Endothelial cell of umbilical vein (primary cell): ENCODE data around the gene MAP3K7CL. TPM values are rescaled to one million over a fixed set of nuclear protein-coding genes. Genes with fewer than 3 reads are reported as not detected.

Source experiments
- BruUV-seq: library from RNA; stranded (reverse); fragments of 400-500 nt; replicated peaks from 2 replicates; lab custom pipeline; 2021; lab: Mats Ljungman, UMichigan
- CTCF ChIA-PET: fragments of 300-600, 350-600 bp; sonication (Branson Sonifier 250); formaldehyde crosslinking; loops from one replicate; lab custom pipeline; 2021; ENCODE audit warnings: antibody characterized with exemption, inconsistent platforms; lab: Charles Lee
- POLR2A ChIA-PET: fragments of 300-600, 350-600 bp; sonication (Branson Sonifier 250); formaldehyde crosslinking; loops from one replicate; lab custom pipeline; 2021; ENCODE audit warnings: antibody characterized with exemption, inconsistent platforms; lab: Charles Lee
- DNase-seq: peaks from one replicate; pipeline ENCODE4 v3.0.0-alpha.2; 2011; ENCODE audit warnings: low read depth, low spot score
- FAIRE-seq: peaks from 2 replicates; lab custom pipeline; 2011; peaks lifted over from hg19 to GRCh38; lab: Jason Lieb, UNC
- H2AFZ ChIP-seq: 2 replicates; pipeline ENCODE4 v1.6.0; 2012; ENCODE audit warnings: low read depth, low read length, control low read depth, inconsistent platforms
- H3K27ac ChIP-seq: 2 replicates; pipeline ENCODE4 v1.5.1; 2011; ENCODE audit warnings: low read depth, mild to moderate bottlenecking, control low read depth, low read length, moderate library complexity; ENCODE audit not compliant: insufficient read depth
- H3K27me3 ChIP-seq, 2 experiments: 2 replicates each; pipeline versions ENCODE4 v1.6.0 to v1.6.1; 2011; ENCODE audit warnings: low read length in 2 of 2, mixed read lengths in 1 of 2; ENCODE audit not compliant: control insufficient read depth in 2 of 2, insufficient read depth in 2 of 2
- H3K36me3 ChIP-seq, 2 experiments: 2 replicates in 1 of 2; 3 replicates in 1 of 2; pipeline ENCODE4 v1.5.1; 2011; ENCODE audit warnings: low read length in 2 of 2, mild to moderate bottlenecking in 1 of 2, moderate library complexity in 1 of 2; ENCODE audit not compliant: control insufficient read depth in 2 of 2, insufficient read depth in 2 of 2; ENCODE audit errors: extremely low read depth in 1 of 2
- H3K4me1 ChIP-seq: 3 replicates; pipeline ENCODE4 v1.5.1; 2011; ENCODE audit warnings: mild to moderate bottlenecking, low read length; ENCODE audit not compliant: control insufficient read depth, insufficient read depth; ENCODE audit errors: extremely low read depth
- H3K4me2 ChIP-seq: 2 replicates; pipeline ENCODE4 v1.6.1; 2011; ENCODE audit warnings: low read length, control low read depth, mixed read lengths; ENCODE audit not compliant: insufficient read depth
- H3K4me3 ChIP-seq, 3 experiments: fragments of 200-600 bp in 1 of 3; sonication (generic), shearing (Covaris generic) in 1 of 3; replicated peaks in 1 of 3; 2 replicates each; pipeline ENCODE4 v1.5.1; 2011 to 2016; ENCODE audit warnings: control low read depth in 3 of 3, low read length in 3 of 3, mild to moderate bottlenecking in 2 of 3, inconsistent platforms in 1 of 3, low read depth in 1 of 3, moderate library complexity in 1 of 3; ENCODE audit not compliant: insufficient read depth in 1 of 3
- H3K79me2 ChIP-seq: 2 replicates; pipeline ENCODE4 v1.6.0; 2012; ENCODE audit warnings: low read length, inconsistent platforms; ENCODE audit not compliant: control insufficient read depth, insufficient read depth
- H3K9ac ChIP-seq: replicated peaks from 2 replicates; pipeline ENCODE3; 2011; ENCODE audit warnings: low read length, control low read depth; ENCODE audit not compliant: insufficient read depth; ENCODE audit errors: extremely low read depth
- H3K9me1 ChIP-seq: replicated peaks from 3 replicates; pipeline ENCODE4 v1.6.0; 2011; ENCODE audit warnings: mild to moderate bottlenecking, low read length; ENCODE audit not compliant: control insufficient read depth, insufficient read depth; ENCODE audit errors: extremely low read depth
- H3K9me3 ChIP-seq: replicated peaks from 2 replicates; pipeline ENCODE4 v1.5.1; 2012; ENCODE audit warnings: low read length, inconsistent platforms; ENCODE audit not compliant: control insufficient read depth, insufficient read depth
- H4K20me1 ChIP-seq: replicated peaks from 2 replicates; pipeline ENCODE3; 2011; ENCODE audit warnings: mild to moderate bottlenecking, low read length; ENCODE audit not compliant: control insufficient read depth, insufficient read depth; ENCODE audit errors: extremely low read depth
- EZH2 ChIP-seq: IDR thresholded peaks from 2 replicates; pipeline ENCODE4 v1.6.1; 2012; ENCODE audit warnings: borderline replicate concordance, low read depth, mild to moderate bottlenecking, moderate library complexity, low read length, inconsistent platforms; ENCODE audit not compliant: severe bottlenecking
- FOS ChIP-seq: IDR thresholded peaks from 2 replicates; pipeline ENCODE4 v1.6.1; 2011; ENCODE audit warnings: mild to moderate bottlenecking, low read length, moderate library complexity, borderline replicate concordance; ENCODE audit not compliant: insufficient read depth
- GATA2 ChIP-seq: IDR thresholded peaks from 2 replicates; pipeline ENCODE4 v1.7.0; 2011; ENCODE audit warnings: low read depth, mild to moderate bottlenecking, moderate library complexity, mixed read lengths, low read length; ENCODE audit not compliant: insufficient read length, insufficient read depth
- JUN ChIP-seq: IDR thresholded peaks from 2 replicates; pipeline ENCODE4 v1.6.1; 2011; ENCODE audit warnings: borderline replicate concordance, low read depth; ENCODE audit not compliant: insufficient read length, insufficient read depth
- MYC ChIP-seq: IDR thresholded peaks from one replicate; pipeline ENCODE4 v1.6.1; 2011; ENCODE audit warnings: mild to moderate bottlenecking, low read depth, low read length
- POLR2A ChIP-seq: IDR thresholded peaks from 2 replicates; pipeline ENCODE4 v1.6.1; 2012; ENCODE audit warnings: low read depth, mild to moderate bottlenecking, control low read depth, low read length
- POLR2AphosphoS5 ChIP-seq: IDR thresholded peaks from 2 replicates; pipeline ENCODE4 v1.6.1; 2012; ENCODE audit warnings: low read depth, mild to moderate bottlenecking, control low read depth, low read length, moderate library complexity; ENCODE audit not compliant: insufficient read depth
- dilution Hi-C: fragments of 300-500 bp; cut with MboI; formaldehyde crosslinking; loops from one replicate; pipeline ENCODE4 v1.15.0; 2019; ENCODE audit warnings: low sequenced_read_pairs; ENCODE audit not compliant: extremely low pct_ligation_motif_present
- intact Hi-C: fragments of 100-400 bp; cut with micrococcal nuclease; formaldehyde crosslinking; loops from one replicate; pipeline ENCODE4 v1.10.0; 2022
- polyA plus RNA-seq, 4 experiments: library from polyadenylated mRNA; depleted of rRNA in 3 of 4; stranded (reverse) in 3 of 4; unstranded in 1 of 4; fragments of >200 nt; gene quantifications; 2 replicates each; pipeline versions ENCODE4 v1.2.1 to v1.2.3, GENCODE V29; 2011 to 2012; ENCODE audit warnings: missing spikeins in 1 of 4
- total RNA-seq: library from RNA; stranded (reverse); gene quantifications from 2 replicates; pipeline ENCODE4 v1.2.3, GENCODE V29; 2021
- TF ChIP-seq, protein P1 (sequence below), 2 donors: IDR thresholded peaks; 1 replicate in 1 of 2; 2 replicates in 1 of 2; pipeline ENCODE4 v1.5.1; 2011; ENCODE audit warnings: low read length in 2 of 2, mild to moderate bottlenecking in 2 of 2, moderate library complexity in 2 of 2, control low read depth in 1 of 2, inconsistent platforms in 1 of 2, low read depth in 1 of 2; ENCODE audit not compliant: insufficient read depth in 1 of 2; ENCODE audit errors: extremely low read depth in 1 of 2
- TF ChIP-seq, protein P2 (sequence below): IDR thresholded peaks from 2 replicates; pipeline ENCODE4 v1.6.1; 2011; ENCODE audit not compliant: insufficient read depth, insufficient read length

Gene MAP3K7CL
- total and polyA plus RNA-seq, 2 donors (not counting 3 experiments of a cell fraction or from before 2014, with no cell fraction given): 6.1 to 8.1 TPM

DNA sequence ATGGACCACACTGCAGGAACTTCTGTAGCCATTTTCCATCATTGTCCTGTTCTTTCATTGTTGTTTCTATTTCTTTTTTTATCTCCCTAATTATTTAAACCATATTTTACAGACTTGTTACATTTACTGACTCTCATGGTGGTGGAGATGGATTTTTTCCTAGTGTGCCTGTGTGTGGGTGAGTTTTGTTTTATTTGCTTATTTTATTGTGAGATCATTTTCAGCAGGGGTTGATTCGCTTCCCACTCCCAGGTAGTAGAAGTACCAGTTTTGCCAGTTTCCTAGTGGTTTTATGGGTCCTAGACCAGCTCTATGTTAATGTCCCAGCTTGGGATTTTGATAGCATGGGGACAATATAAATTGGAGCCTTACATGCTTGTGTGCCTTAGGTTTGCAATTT lies 88.3 kb downstream of the MAP3K7CL start:
- no TSS peak for BruUV-seq
- intact Hi-C loops: loop anchor here (1.0 kb wide), 2 partner anchors 43 to 80 kb away; partner anchors contain the start of gene BACH1
- Histone ChIP-seq H3K36me3 (no peaks in the 10 kb centered on the region), H3K27me3 (no peaks in the 10 kb centered on the region), H3K9ac (peak overlapping the region; percentile 52), H3K4me2 (no peak overlapping the region), H3K9me1 (no peaks in the 10 kb centered on the region), H4K20me1 (no peaks in the 10 kb centered on the region), H3K4me1 (peaks cover 23% of the 10 kb centered on the region), H2AFZ (no peak overlapping the region), H3K9me3 (no peaks in the 10 kb centered on the region), H3K4me3 (no peak overlapping the region), H3K27ac (peak overlapping the region; percentile 81), H3K79me2 (no peaks in the 10 kb centered on the region)
- dilution Hi-C loops: no loop called here
- POLR2A ChIA-PET: no interaction called here
- FAIRE-seq (no peak), DNase-seq (no peak)
- no peak for TF ChIP-seq MYC
- TF ChIP-seq EZH2: no peak
- no peak for TF ChIP-seq FOS
- TF ChIP-seq POLR2A: no peak
- no peak for TF ChIP-seq GATA2
- TF ChIP-seq, protein P1, sequence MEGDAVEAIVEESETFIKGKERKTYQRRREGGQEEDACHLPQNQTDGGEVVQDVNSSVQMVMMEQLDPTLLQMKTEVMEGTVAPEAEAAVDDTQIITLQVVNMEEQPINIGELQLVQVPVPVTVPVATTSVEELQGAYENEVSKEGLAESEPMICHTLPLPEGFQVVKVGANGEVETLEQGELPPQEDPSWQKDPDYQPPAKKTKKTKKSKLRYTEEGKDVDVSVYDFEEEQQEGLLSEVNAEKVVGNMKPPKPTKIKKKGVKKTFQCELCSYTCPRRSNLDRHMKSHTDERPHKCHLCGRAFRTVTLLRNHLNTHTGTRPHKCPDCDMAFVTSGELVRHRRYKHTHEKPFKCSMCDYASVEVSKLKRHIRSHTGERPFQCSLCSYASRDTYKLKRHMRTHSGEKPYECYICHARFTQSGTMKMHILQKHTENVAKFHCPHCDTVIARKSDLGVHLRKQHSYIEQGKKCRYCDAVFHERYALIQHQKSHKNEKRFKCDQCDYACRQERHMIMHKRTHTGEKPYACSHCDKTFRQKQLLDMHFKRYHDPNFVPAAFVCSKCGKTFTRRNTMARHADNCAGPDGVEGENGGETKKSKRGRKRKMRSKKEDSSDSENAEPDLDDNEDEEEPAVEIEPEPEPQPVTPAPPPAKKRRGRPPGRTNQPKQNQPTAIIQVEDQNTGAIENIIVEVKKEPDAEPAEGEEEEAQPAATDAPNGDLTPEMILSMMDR (IDR thresholded peaks at IDR 0.05; ENCODE audit: extremely low read depth in 1 of 2, insufficient read depth in 1 of 2, low read depth in 1 of 2, low read length in 2 of 2): no peak
- no peak for TF ChIP-seq JUN
- TF ChIP-seq POLR2AphosphoS5: no peak
- TF ChIP-seq, protein P2, sequence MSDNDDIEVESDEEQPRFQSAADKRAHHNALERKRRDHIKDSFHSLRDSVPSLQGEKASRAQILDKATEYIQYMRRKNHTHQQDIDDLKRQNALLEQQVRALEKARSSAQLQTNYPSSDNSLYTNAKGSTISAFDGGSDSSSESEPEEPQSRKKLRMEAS: no peak
- CTCF ChIA-PET: no interaction called here
